K562 (cell line): Measurements from ENCODE around the gene DHRS3. TPM values are rescaled to one million over a fixed set of nuclear protein-coding genes. Genes with fewer than 3 reads are reported as not detected.

Experiments
- DMBX1 ChIP-seq: fragments of 250-450 bp; sonication (Bioruptor Pico); IDR thresholded peaks from 2 replicates; pipeline ENCODE4 v1.8.0; 2022; ENCODE audit warnings: inconsistent platforms, mild to moderate bottlenecking, moderate library complexity, borderline replicate concordance
- LCOR ChIP-seq: sonication (generic); formaldehyde crosslinking; IDR thresholded peaks from 2 replicates; pipeline ENCODE4 v1.8.0; 2022; ENCODE audit warnings: mild to moderate bottlenecking, missing genetic modification reagents
- MBD2 ChIP-seq: sonication (generic); IDR thresholded peaks from 2 replicates; pipeline ENCODE4 v1.6.1; 2016; ENCODE audit warnings: low read depth, borderline replicate concordance
- NR3C1 ChIP-seq: sonication (generic); formaldehyde crosslinking; IDR thresholded peaks from 2 replicates; pipeline ENCODE4 v1.8.1; 2022; ENCODE audit warnings: missing genetic modification reagents
- PRMT5 ChIP-seq: sonication (generic); formaldehyde crosslinking; IDR thresholded peaks from 2 replicates; pipeline ENCODE4 v1.5.0; 2020; ENCODE audit warnings: missing genetic modification reagents
- PRPF4 ChIP-seq: fragments of 200-400 bp; formaldehyde crosslinking; IDR thresholded peaks from one replicate; pipeline ENCODE4 v1.6.1; 2017; ENCODE audit warnings: low read length, low read depth, mild to moderate bottlenecking; ENCODE audit not compliant: insufficient read depth, poor library complexity, severe bottlenecking
- RB1 ChIP-seq: fragments of 450-650 bp; IDR thresholded peaks from 2 replicates; pipeline ENCODE4 v1.6.1; 2017; ENCODE audit warnings: low read depth, mild to moderate bottlenecking
- RCOR1 ChIP-seq, 2 experiments: IDR thresholded peaks; 2 replicates each; pipeline ENCODE4 v1.6.1; 2012; ENCODE audit warnings: low read depth in 2 of 2, low read length in 2 of 2, borderline replicate concordance in 1 of 2, improper control_type of control experiment in 1 of 2
- STAT5A ChIP-seq: IDR thresholded peaks from 2 replicates; pipeline ENCODE4 v1.6.1; 2012; ENCODE audit warnings: low read length, inconsistent platforms, borderline replicate concordance
- YY1 ChIP-seq, 3 experiments: IDR thresholded peaks; 2 replicates each; pipeline ENCODE4 v1.6.1; 2011; ENCODE audit warnings: low read length in 2 of 3, mild to moderate bottlenecking in 2 of 3, moderate library complexity in 2 of 3, borderline replicate concordance in 1 of 3, control low read depth in 1 of 3, low read depth in 1 of 3; ENCODE audit not compliant: insufficient read depth in 3 of 3, insufficient replicate concordance in 2 of 3, control insufficient read depth in 1 of 3, insufficient read length in 1 of 3; ENCODE audit errors: extremely low read depth in 1 of 3
- polyA plus RNA-seq, 8 experiments: library from polyadenylated mRNA; depleted of rRNA in 4 of 8; stranded (reverse) in 5 of 8; unstranded in 3 of 8; fragments of >200 nt; fragmentation: Nextera tagmentation in 2 of 8; fragmentation: Illumina TruSeq in 1 of 8; extraction: Ambion mirVana in 2 of 8; extraction: Trizol in 1 of 8; gene quantifications; 2 replicates each; pipeline versions ENCODE4 v1.2.1 to v1.2.3, GENCODE V29; 2011 to 2014; ENCODE audit warnings: inconsistent platforms in 1 of 8, missing spikeins in 1 of 8
- total RNA-seq, 7 experiments: library from RNA; depleted of rRNA in 6 of 7; stranded (reverse); fragments of >200 nt in 6 of 7; fragmentation: Illumina TruSeq in 2 of 7; extraction: Trizol in 2 of 7; gene quantifications; 2 replicates each; pipeline versions ENCODE4 v1.2.1 to v1.2.3, GENCODE V29; 2011 to 2021; ENCODE audit warnings: low replicate concordance in 1 of 7
- TF ChIP-seq, protein P1 (sequence below), 2 experiments: fragments of 250-450 bp in 1 of 2; fragments of 450-650 bp in 1 of 2; sonication (Bioruptor Pico) in 1 of 2; IDR thresholded peaks; 2 replicates each; pipeline versions ENCODE4 v1.6.1 to v1.8.0; 2016 to 2021; ENCODE audit warnings: mild to moderate bottlenecking in 2 of 2, moderate library complexity in 2 of 2, missing compliant biosample characterization in 1 of 2, missing genetic modification characterization in 1 of 2
- TF ChIP-seq, protein P2 (sequence below): sonication (generic); formaldehyde crosslinking; IDR thresholded peaks from 2 replicates; pipeline ENCODE4 v1.9.0; 2022; ENCODE audit warnings: mild to moderate bottlenecking, missing genetic modification reagents
- TF ChIP-seq, protein P3 (sequence below): sonication (generic); IDR thresholded peaks from 2 replicates; pipeline ENCODE4 v1.6.1; 2016

The DHRS3 gene
- total and polyA plus RNA-seq, 9 of the 15 experiments (the other 6 are each of a cell fraction or from before 2014, with no cell fraction given) = 21.0 to 116 (median 58.7) TPM

DNA sequence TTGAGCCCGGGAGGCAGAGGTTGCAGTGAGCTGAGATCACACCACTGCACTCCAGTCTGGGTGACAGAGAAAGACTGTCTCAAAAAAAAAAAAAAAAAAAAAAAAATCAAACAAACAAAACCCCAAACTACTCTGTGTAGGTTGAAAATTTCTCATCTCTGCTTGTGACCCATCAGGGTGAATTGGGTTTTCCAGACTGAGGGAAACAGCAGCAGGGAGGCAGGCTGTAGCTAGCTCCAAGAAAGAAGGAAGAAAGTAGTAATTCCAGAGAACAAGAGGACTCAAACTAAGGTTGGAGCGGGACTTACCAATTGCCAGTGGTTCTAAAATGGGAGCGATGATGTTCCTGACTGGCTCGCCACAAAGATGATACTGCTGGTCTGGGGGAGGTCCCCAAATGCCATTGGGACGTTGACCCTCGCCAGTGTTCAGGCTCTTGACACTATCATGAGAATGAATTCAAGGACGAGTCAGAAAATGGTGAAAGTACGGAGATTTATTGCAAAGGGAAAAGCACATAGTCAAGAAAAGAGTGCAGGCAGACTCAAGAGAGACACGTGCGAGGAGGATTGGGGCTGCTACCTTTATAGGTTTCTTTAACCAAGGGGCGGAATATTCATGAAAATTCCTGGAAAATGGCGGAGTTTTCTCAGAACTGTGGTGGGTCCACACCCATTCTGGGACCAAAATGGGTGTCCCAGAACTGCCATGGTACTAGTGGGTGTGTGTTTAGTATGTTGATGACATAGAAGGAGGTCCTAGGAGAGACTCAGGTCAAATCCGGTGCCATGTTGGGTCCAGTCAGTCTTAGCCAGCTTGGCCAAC, 39.3 kb upstream of the DHRS3 start (continued):
- TF ChIP-seq, protein P1, sequence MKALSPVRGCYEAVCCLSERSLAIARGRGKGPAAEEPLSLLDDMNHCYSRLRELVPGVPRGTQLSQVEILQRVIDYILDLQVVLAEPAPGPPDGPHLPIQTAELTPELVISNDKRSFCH (CRISPR knock-in tag; IDR thresholded peaks at IDR 0.05) = 0 out of 2 replicates have a peak, but pooled peaks have one; percentile 2
- TF ChIP-seq, protein P1 (tag; IDR thresholded peaks at IDR 0.05) = no peak
- peak; percentile 54; the same call in 1 of the 2 replicates for TF ChIP-seq RB1
- TF ChIP-seq RCOR1 (IDR thresholded peaks at IDR 0.05; ENCODE audit: borderline replicate concordance in 1 of 2, low read depth in 2 of 2, low read length in 2 of 2) = peak in 1 of 2 experiments; percentile 59; a peak in 1 of 4 replicates
- TF ChIP-seq MBD2 = 0 out of 2 replicates have a peak, but pooled peaks have one; percentile 43
- 0 out of 2 replicates have a peak, but pooled peaks have one; percentile 45 for TF ChIP-seq DMBX1 (CRISPR knock-in tag)
- TF ChIP-seq NR3C1 (CRISPR knock-in tag) = no peak
- TF ChIP-seq, protein P2, sequence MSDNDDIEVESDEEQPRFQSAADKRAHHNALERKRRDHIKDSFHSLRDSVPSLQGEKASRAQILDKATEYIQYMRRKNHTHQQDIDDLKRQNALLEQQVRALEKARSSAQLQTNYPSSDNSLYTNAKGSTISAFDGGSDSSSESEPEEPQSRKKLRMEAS (CRISPR knock-in tag) = peak; percentile 83
- TF ChIP-seq PRMT5 (CRISPR knock-in tag) = no peak
- TF ChIP-seq LCOR (CRISPR knock-in tag) = peak; percentile 81; the same call in 1 of the 2 replicates
- peak in 2 of 3 experiments; percentile 50 to 87 for TF ChIP-seq YY1 (IDR thresholded peaks at IDR 0.05; ENCODE audit: borderline replicate concordance in 1 of 3, control insufficient read depth in 1 of 3, extremely low read depth in 1 of 3, insufficient read depth in 3 of 3, insufficient read length in 1 of 3, insufficient replicate concordance in 2 of 3, low read depth in 1 of 3, low read length in 2 of 3)
- TF ChIP-seq, protein P3, sequence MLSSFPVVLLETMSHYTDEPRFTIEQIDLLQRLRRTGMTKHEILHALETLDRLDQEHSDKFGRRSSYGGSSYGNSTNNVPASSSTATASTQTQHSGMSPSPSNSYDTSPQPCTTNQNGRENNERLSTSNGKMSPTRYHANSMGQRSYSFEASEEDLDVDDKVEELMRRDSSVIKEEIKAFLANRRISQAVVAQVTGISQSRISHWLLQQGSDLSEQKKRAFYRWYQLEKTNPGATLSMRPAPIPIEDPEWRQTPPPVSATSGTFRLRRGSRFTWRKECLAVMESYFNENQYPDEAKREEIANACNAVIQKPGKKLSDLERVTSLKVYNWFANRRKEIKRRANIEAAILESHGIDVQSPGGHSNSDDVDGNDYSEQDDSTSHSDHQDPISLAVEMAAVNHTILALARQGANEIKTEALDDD = peak; percentile 58
- peak; percentile 100 for TF ChIP-seq STAT5A
- no peak for TF ChIP-seq PRPF4
